Raji (cell line): Measurements from ENCODE around the gene CFAP61.

Experiments used
- POLR2A ChIP-seq: IDR thresholded peaks from 2 replicates; pipeline ENCODE4 v1.6.1; 2011; ENCODE audit warnings: low read depth, low read length, control low read depth; ENCODE audit not compliant: insufficient read depth

CFAP61 gene

GRCh38 chr20:20267685-20268370, 215.5 kb downstream of the CFAP61 start:
- TF ChIP-seq POLR2A, result no peak

GRCh38 chr20:20271271-20271670, 218.9 kb downstream of the CFAP61 start:
- TF ChIP-seq POLR2A, result no peak

- no peak for TF ChIP-seq POLR2A
These were observed 220.4 kb downstream of the CFAP61 start for GRCh38 chr20:20272686-20273085.

- TF ChIP-seq POLR2A, result no peak
These were observed 221.0 kb downstream of the CFAP61 start for GRCh38 chr20:20273286-20273685.

- TF ChIP-seq POLR2A, result no peak
These were observed 222.5 kb downstream of the CFAP61 start for GRCh38 chr20:20274821-20275220.

- no peak for TF ChIP-seq POLR2A
These were observed 223.3 kb downstream of the CFAP61 start for GRCh38 chr20:20275636-20276035.

GRCh38 chr20:20276811-20277530, 224.6 kb downstream of the CFAP61 start:
- TF ChIP-seq POLR2A, result no peak

- TF ChIP-seq POLR2A, result no peak
These were observed 225.6 kb downstream of the CFAP61 start for GRCh38 chr20:20277894-20278335.

GRCh38 chr20:20286061-20286460, 233.7 kb downstream of the CFAP61 start:
- TF ChIP-seq POLR2A, result no peak

- TF ChIP-seq POLR2A, result no peak
These were observed 237.0 kb downstream of the CFAP61 start for GRCh38 chr20:20289331-20289730.

- TF ChIP-seq POLR2A, result no peak
These were observed 240.1 kb downstream of the CFAP61 start for GRCh38 chr20:20292472-20292871.

GRCh38 chr20:20293141-20293540, 240.8 kb downstream of the CFAP61 start:
- TF ChIP-seq POLR2A, result no peak

- TF ChIP-seq POLR2A, result no peak
These were observed 241.5 kb downstream of the CFAP61 start for GRCh38 chr20:20293691-20294385.

- no peak for TF ChIP-seq POLR2A
These were observed 243.5 kb downstream of the CFAP61 start for GRCh38 chr20:20295621-20296498.

GRCh38 chr20:20297181-20297580, 244.8 kb downstream of the CFAP61 start:
- no peak for TF ChIP-seq POLR2A

- no peak for TF ChIP-seq POLR2A
These were observed 245.4 kb downstream of the CFAP61 start for GRCh38 chr20:20297752-20298151.

GRCh38 chr20:20299904-20300303, 247.6 kb downstream of the CFAP61 start:
- TF ChIP-seq POLR2A, result no peak
